IMR-90 (cell line): Measurements from ENCODE around the gene ATP6V1D. TPM values are rescaled to one million over a fixed set of nuclear protein-coding genes. Genes with fewer than 3 reads are reported as not detected.

Source experiments
- ATAC-seq: fragments of 200-7000 bp; cut with Tn5 transposase; 2 replicates; pipeline ENCODE4 v1.9.1; 2020; ENCODE audit warnings: low read depth, mild to moderate bottlenecking, moderate library complexity
- BruUV-seq: library from RNA; stranded (reverse); fragments of 400-500 nt; replicated peaks from 2 replicates; lab custom pipeline; 2021; lab: Mats Ljungman, UMichigan
- CTCF ChIA-PET: fragments of 300-600 bp; formaldehyde crosslinking; extraction: SDS; loops from one replicate; lab custom pipeline; 2021; ENCODE audit warnings: antibody characterized with exemption; lab: Yijun Ruan, JAX
- POLR2A ChIA-PET: fragments of 300-600 bp; sonication (Branson Sonifier 250); formaldehyde crosslinking; loops from one replicate; lab custom pipeline; 2022; ENCODE audit warnings: antibody characterized with exemption; ENCODE audit not compliant: unreplicated experiment; lab: Charles Lee
- DNase-seq: peaks from one replicate; pipeline ENCODE4 v3.0.0; 2013
- H2AFZ ChIP-seq: replicated peaks from 2 replicates; pipeline ENCODE3; 2013; ENCODE audit warnings: low read length, mild to moderate bottlenecking; ENCODE audit not compliant: poor library complexity
- H2AK5ac ChIP-seq: 2 replicates; pipeline ENCODE4 v1.6.1; 2013; ENCODE audit warnings: low read depth, low read length, inconsistent platforms
- H2AK9ac ChIP-seq: replicated peaks from 2 replicates; pipeline ENCODE3; 2013; ENCODE audit warnings: mild to moderate bottlenecking, low read depth, low read length, moderate library complexity; ENCODE audit not compliant: poor library complexity
- H2BK120ac ChIP-seq: 2 replicates; pipeline ENCODE4 v1.6.1; 2013; ENCODE audit warnings: low read depth, low read length, inconsistent platforms
- H2BK15ac ChIP-seq: 3 replicates; pipeline ENCODE4 v1.6.1; 2013; ENCODE audit warnings: low read depth, low read length, inconsistent platforms
- H2BK20ac ChIP-seq: 2 replicates; pipeline ENCODE4 v1.6.1; 2013; ENCODE audit warnings: low read depth, mild to moderate bottlenecking, inconsistent platforms, low read length, moderate library complexity
- H2BK5ac ChIP-seq: 2 replicates; pipeline ENCODE4 v1.6.1; 2013; ENCODE audit warnings: mild to moderate bottlenecking, low read depth, low read length, inconsistent platforms; ENCODE audit not compliant: poor library complexity, severe bottlenecking
- H3K14ac ChIP-seq: replicated peaks from 2 replicates; pipeline ENCODE4 v1.6.1; 2013; ENCODE audit warnings: low read depth, low read length, inconsistent platforms
- H3K18ac ChIP-seq: 2 replicates; pipeline ENCODE4 v1.6.1; 2013; ENCODE audit warnings: low read depth, low read length, control low read depth
- H3K23ac ChIP-seq: 2 replicates; pipeline ENCODE4 v1.6.1; 2013; ENCODE audit warnings: low read depth, low read length, inconsistent platforms
- H3K27ac ChIP-seq: 2 replicates; pipeline ENCODE4 v1.5.1; 2013; ENCODE audit warnings: mild to moderate bottlenecking, control low read depth, low read length; ENCODE audit not compliant: insufficient read depth
- H3K27me3 ChIP-seq: 2 replicates; pipeline ENCODE4 v1.6.1; 2013; ENCODE audit warnings: low read length; ENCODE audit not compliant: control insufficient read depth, insufficient read depth
- H3K36me3 ChIP-seq: 2 replicates; pipeline ENCODE4 v1.6.1; 2013; ENCODE audit warnings: low read length, mixed read lengths; ENCODE audit not compliant: control insufficient read depth, insufficient read depth
- H3K4ac ChIP-seq: 2 replicates; pipeline ENCODE4 v1.6.1; 2013; ENCODE audit warnings: low read depth, low read length, inconsistent platforms
- H3K4me1 ChIP-seq: 2 replicates; pipeline ENCODE4 v1.6.1; 2013; ENCODE audit warnings: low read length, mixed read lengths; ENCODE audit not compliant: control insufficient read depth, insufficient read depth
- H3K4me2 ChIP-seq: 2 replicates; pipeline ENCODE4 v1.6.1; 2013; ENCODE audit warnings: low read depth, mild to moderate bottlenecking, control low read depth, low read length, moderate library complexity
- H3K4me3 ChIP-seq: 2 replicates; pipeline ENCODE4 v1.5.1; 2013; ENCODE audit warnings: low read depth, mild to moderate bottlenecking, control low read depth, low read length, moderate library complexity; ENCODE audit not compliant: insufficient read depth
- H3K56ac ChIP-seq: 2 replicates; pipeline ENCODE4 v1.6.1; 2013; ENCODE audit warnings: low read length, inconsistent platforms; ENCODE audit not compliant: insufficient read depth; ENCODE audit errors: extremely low read depth
- H3K79me1 ChIP-seq, 2 experiments: 2 replicates each; pipeline ENCODE4 v1.6.1; 2013; ENCODE audit warnings: low read length in 2 of 2, inconsistent platforms in 1 of 2, low read depth in 1 of 2
- H3K9ac ChIP-seq: 2 replicates; pipeline ENCODE4 v1.6.1; 2013; ENCODE audit warnings: low read depth, low read length, control low read depth
- H3K9me1 ChIP-seq: 2 replicates; pipeline ENCODE4 v1.6.1; 2013; ENCODE audit warnings: low read length, inconsistent platforms; ENCODE audit not compliant: insufficient read depth
- H3K9me3 ChIP-seq: 2 replicates; pipeline ENCODE4 v1.6.1; 2013; ENCODE audit warnings: low read length; ENCODE audit not compliant: control insufficient read depth, insufficient read depth
- H4K20me1 ChIP-seq: 2 replicates; pipeline ENCODE4 v1.6.1; 2013; ENCODE audit warnings: low read length, inconsistent platforms; ENCODE audit not compliant: insufficient read depth
- H4K5ac ChIP-seq: 2 replicates; pipeline ENCODE4 v1.6.1; 2013; ENCODE audit warnings: mild to moderate bottlenecking, low read depth, low read length, control low read depth
- H4K8ac ChIP-seq, 2 experiments: 2 replicates each; pipeline ENCODE4 v1.6.1; 2013; ENCODE audit warnings: low read depth in 2 of 2, low read length in 2 of 2, control low read depth in 1 of 2, inconsistent platforms in 1 of 2
- H4K91ac ChIP-seq: 2 replicates; pipeline ENCODE4 v1.6.1; 2013; ENCODE audit warnings: low read depth, low read length, inconsistent platforms; ENCODE audit not compliant: insufficient read depth
- BHLHE40 ChIP-seq: fragments of 150-350 bp; IDR thresholded peaks from 2 replicates; pipeline ENCODE4 v1.6.1; 2016; ENCODE audit warnings: mild to moderate bottlenecking, low read depth, low read length
- CEBPB ChIP-seq: IDR thresholded peaks from 2 replicates; pipeline ENCODE4 v1.6.1; 2012; ENCODE audit warnings: low read depth, low read length, improper control_type of control experiment
- CHD1 ChIP-seq: IDR thresholded peaks from 2 replicates; pipeline ENCODE4 v1.6.1; 2012; ENCODE audit warnings: low read depth, low read length, improper control_type of control experiment
- CTCF ChIP-seq: conservative IDR thresholded peaks from 2 replicates; pipeline ENCODE4 v1.5.1; 2012; ENCODE audit warnings: mild to moderate bottlenecking, low read depth, low read length, improper control_type of control experiment
- ELK1 ChIP-seq: fragments of 150-350 bp; IDR thresholded peaks from 2 replicates; pipeline ENCODE4 v1.6.1; 2016; ENCODE audit warnings: low read depth, mild to moderate bottlenecking, low read length, moderate library complexity, borderline replicate concordance
- FOS ChIP-seq: fragments of 150-350 bp; IDR thresholded peaks from 2 replicates; pipeline ENCODE4 v1.6.1; 2016; ENCODE audit warnings: low read depth, low read length
- MAFK ChIP-seq: IDR thresholded peaks from 2 replicates; pipeline ENCODE4 v1.6.1; 2012; ENCODE audit warnings: low read depth, low read length, improper control_type of control experiment
- MAZ ChIP-seq: IDR thresholded peaks from 2 replicates; pipeline ENCODE4 v1.6.1; 2012; ENCODE audit warnings: low read depth, mild to moderate bottlenecking, low read length, improper control_type of control experiment, moderate library complexity, borderline replicate concordance
- MXI1 ChIP-seq: IDR thresholded peaks from 2 replicates; pipeline ENCODE4 v1.6.1; 2012; ENCODE audit warnings: low read depth, mild to moderate bottlenecking, low read length, moderate library complexity, borderline replicate concordance
- NFE2L2 ChIP-seq: fragments of 150-350 bp; IDR thresholded peaks from 2 replicates; pipeline ENCODE4 v1.6.1; 2016; ENCODE audit warnings: low read depth, mild to moderate bottlenecking, low read length
- POLR2A ChIP-seq: IDR thresholded peaks from 2 replicates; pipeline ENCODE4 v1.6.1; 2012; ENCODE audit warnings: mild to moderate bottlenecking, low read depth, low read length
- RAD21 ChIP-seq: IDR thresholded peaks from 2 replicates; pipeline ENCODE4 v1.6.1; 2012; ENCODE audit warnings: low read length, improper control_type of control experiment
- RCOR1 ChIP-seq: IDR thresholded peaks from 2 replicates; pipeline ENCODE4 v1.6.1; 2012; ENCODE audit warnings: mild to moderate bottlenecking, low read length, improper control_type of control experiment; ENCODE audit not compliant: insufficient replicate concordance
- RFX5 ChIP-seq: IDR thresholded peaks from 2 replicates; pipeline ENCODE4 v1.8.0; 2012; ENCODE audit warnings: low read depth, mild to moderate bottlenecking, low read length, moderate library complexity
- SMC3 ChIP-seq: fragments of 150-350 bp; IDR thresholded peaks from 2 replicates; pipeline ENCODE4 v1.6.1; 2016; ENCODE audit warnings: low read depth, mild to moderate bottlenecking, antibody characterized with exemption, low read length, moderate library complexity
- USF2 ChIP-seq: fragments of 150-350 bp; IDR thresholded peaks from 2 replicates; pipeline ENCODE4 v1.6.1; 2017; ENCODE audit warnings: mild to moderate bottlenecking, antibody characterized with exemption, low read length, low read depth
- WGBS, 2 experiments: methylation state at CpG; one replicate each; pipeline versions ENCODE4 v1.1.5 to v1.1.7; 2013; ENCODE audit warnings: missing lambda C conversion rate in 2 of 2; ENCODE audit not compliant: insufficient read length in 1 of 2; ENCODE audit errors: extremely low coverage in 2 of 2; 5-methylcytosine and 5-hydroxymethylcytosine counted together
- dilution Hi-C: fragments of 300-500 bp; cut with HindIII; formaldehyde crosslinking; loops from one replicate; pipeline ENCODE4 v1.14.3; 2018; ENCODE audit warnings: low sequenced_read_pairs; ENCODE audit not compliant: unreplicated experiment
- in situ Hi-C: fragments of 300-500 bp; cut with MboI; formaldehyde crosslinking; loops from 3 replicates; pipeline ENCODE4 v1.14.3; 2019; ENCODE audit warnings: low sequenced_read_pairs, inconsistent platforms, mixed read lengths
- intact Hi-C: fragments of 100-400 bp; cut with micrococcal nuclease; formaldehyde crosslinking; loops from 2 replicates; pipeline ENCODE4 v1.10.0; 2022
- polyA plus RNA-seq, 3 experiments: library from polyadenylated mRNA; depleted of rRNA; stranded (reverse); fragments of >200 nt; gene quantifications; 2 replicates each; pipeline ENCODE4 v1.2.3, GENCODE V29; 2012; ENCODE audit warnings: low replicate concordance in 1 of 3
- total RNA-seq: library from RNA; depleted of rRNA; stranded (reverse); fragments of >200 nt; gene quantifications from 2 replicates; pipeline ENCODE4 v1.2.3, GENCODE V29; 2012

The ATP6V1D gene
- total and polyA plus RNA-seq, 2 of the 4 experiments (the other 2 are of a cell fraction), result 54.5 to 113 TPM

- Histone ChIP-seq H2AK5ac (no peak overlapping the region), H3K4ac (no peak overlapping the region), H3K4me3 (no peak overlapping the region), H3K9ac (no peak overlapping the region), H3K56ac (no peak overlapping the region), H3K27me3 (no peaks in the 10 kb centered on the region), H2AK9ac (no peak overlapping the region), H3K4me2 (no peak overlapping the region), H3K27ac (no peak overlapping the region), H3K18ac (no peak overlapping the region), H3K4me1 (peaks cover 5% of the 10 kb centered on the region; the same call in 1 of the 2 replicates), H3K14ac (no peak overlapping the region), H2BK15ac (no peak overlapping the region), H3K79me1 (peaks cover 5 to 14% of the 10 kb centered on the region in 2 experiments; a peak in 3 of 4 replicates), H3K36me3 (peaks cover 23% of the 10 kb centered on the region), H2BK5ac (no peak overlapping the region), H4K91ac (no peak overlapping the region), H3K9me3 (no peaks in the 10 kb centered on the region), H3K9me1 (no peaks in the 10 kb centered on the region), H4K5ac (no peak overlapping the region), H2AFZ (no peak overlapping the region), H2BK20ac (no peak overlapping the region), H4K20me1 (no peaks in the 10 kb centered on the region), H3K23ac (no peak overlapping the region), H4K8ac (no peak overlapping the region), H2BK120ac (no peak overlapping the region)
- intact Hi-C loops, result no loop called here
- no TSS peak for BruUV-seq
- ChIA-PET CTCF (interaction anchor here (0.6 kb wide), 1 partner anchor 175 kb away, joined by 5 read pairs; no protein-coding TSS in a partner anchor), POLR2A (no interaction called here)
- dilution Hi-C loops, result no loop called here
- TF ChIP-seq FOS (no peak), RAD21 (no peak), MXI1 (no peak), MAFK (no peak), MAZ (no peak), RFX5 (no peak), CTCF (no peak), ELK1 (no peak), POLR2A (no peak), CEBPB (no peak), SMC3 (no peak), USF2 (no peak), CHD1 (no peak), RCOR1 (no peak), BHLHE40 (no peak), NFE2L2 (no peak)
- WGBS, 2 experiments, result 100% methylated on average over 1 of the region's 5 CpGs; no CpG with 5 or more reads in 1 of the 2 experiments
- in situ Hi-C loops, result no loop called here
- DNase-seq (peak; percentile 23), ATAC-seq (peak; percentile 47; the same call in 1 of the 2 replicates)
Measured at GRCh38 chr14:67332468-67332867, 27.1 kb downstream of the ATP6V1D start.
